Bronchial epithelial cell (primary cell): ENCODE measurements around the gene ITGB2. TPM values are rescaled to one million over a fixed set of nuclear protein-coding genes. Genes with fewer than 3 reads are reported as not detected.

Experiments used
- DNase-seq: peaks from one replicate; pipeline ENCODE4 v3.0.0-alpha.2; 2010; ENCODE audit warnings: low read depth
- FAIRE-seq: peaks from 2 replicates; lab custom pipeline; 2011; peaks lifted over from hg19 to GRCh38; lab: Jason Lieb, UNC
- H3K27me3 ChIP-seq: 2 replicates; pipeline ENCODE4 v1.5.1; 2011; ENCODE audit warnings: low read length; ENCODE audit not compliant: control insufficient read depth, insufficient read depth
- H3K36me3 ChIP-seq: 2 replicates; pipeline ENCODE4 v1.5.1; 2011; ENCODE audit warnings: low read length; ENCODE audit not compliant: control insufficient read depth, insufficient read depth
- H3K4me3 ChIP-seq: 2 replicates; pipeline ENCODE4 v1.5.1; 2011; ENCODE audit warnings: mild to moderate bottlenecking, low read depth, low read length, control low read depth
- total RNA-seq: library from RNA; depleted of rRNA; stranded (reverse); fragments of >200 nt; gene quantifications from 2 replicates; pipeline ENCODE4 v1.2.1, GENCODE V29; 2014
- TF ChIP-seq, protein P1 (sequence below): IDR thresholded peaks from 2 replicates; pipeline ENCODE4 v1.5.1; 2011; ENCODE audit warnings: mild to moderate bottlenecking, moderate library complexity, low read length, control low read depth, inconsistent platforms; ENCODE audit not compliant: insufficient read depth, severe bottlenecking

ITGB2 gene
- total RNA-seq, 1 donor from 2014 or later = 1.1 TPM

- H3K4me3 ChIP-seq = no peak overlapping the region
- no peak for DNase-seq
- H3K36me3 ChIP-seq = no peaks in the 10 kb centered on the region
- TF ChIP-seq, protein P1, sequence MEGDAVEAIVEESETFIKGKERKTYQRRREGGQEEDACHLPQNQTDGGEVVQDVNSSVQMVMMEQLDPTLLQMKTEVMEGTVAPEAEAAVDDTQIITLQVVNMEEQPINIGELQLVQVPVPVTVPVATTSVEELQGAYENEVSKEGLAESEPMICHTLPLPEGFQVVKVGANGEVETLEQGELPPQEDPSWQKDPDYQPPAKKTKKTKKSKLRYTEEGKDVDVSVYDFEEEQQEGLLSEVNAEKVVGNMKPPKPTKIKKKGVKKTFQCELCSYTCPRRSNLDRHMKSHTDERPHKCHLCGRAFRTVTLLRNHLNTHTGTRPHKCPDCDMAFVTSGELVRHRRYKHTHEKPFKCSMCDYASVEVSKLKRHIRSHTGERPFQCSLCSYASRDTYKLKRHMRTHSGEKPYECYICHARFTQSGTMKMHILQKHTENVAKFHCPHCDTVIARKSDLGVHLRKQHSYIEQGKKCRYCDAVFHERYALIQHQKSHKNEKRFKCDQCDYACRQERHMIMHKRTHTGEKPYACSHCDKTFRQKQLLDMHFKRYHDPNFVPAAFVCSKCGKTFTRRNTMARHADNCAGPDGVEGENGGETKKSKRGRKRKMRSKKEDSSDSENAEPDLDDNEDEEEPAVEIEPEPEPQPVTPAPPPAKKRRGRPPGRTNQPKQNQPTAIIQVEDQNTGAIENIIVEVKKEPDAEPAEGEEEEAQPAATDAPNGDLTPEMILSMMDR = no peak
- no peak for FAIRE-seq
- H3K27me3 ChIP-seq = no peaks in the 10 kb centered on the region
These were observed 20.0 kb downstream of the ITGB2 start for GRCh38 chr21:44900559-44901251.

DNA sequence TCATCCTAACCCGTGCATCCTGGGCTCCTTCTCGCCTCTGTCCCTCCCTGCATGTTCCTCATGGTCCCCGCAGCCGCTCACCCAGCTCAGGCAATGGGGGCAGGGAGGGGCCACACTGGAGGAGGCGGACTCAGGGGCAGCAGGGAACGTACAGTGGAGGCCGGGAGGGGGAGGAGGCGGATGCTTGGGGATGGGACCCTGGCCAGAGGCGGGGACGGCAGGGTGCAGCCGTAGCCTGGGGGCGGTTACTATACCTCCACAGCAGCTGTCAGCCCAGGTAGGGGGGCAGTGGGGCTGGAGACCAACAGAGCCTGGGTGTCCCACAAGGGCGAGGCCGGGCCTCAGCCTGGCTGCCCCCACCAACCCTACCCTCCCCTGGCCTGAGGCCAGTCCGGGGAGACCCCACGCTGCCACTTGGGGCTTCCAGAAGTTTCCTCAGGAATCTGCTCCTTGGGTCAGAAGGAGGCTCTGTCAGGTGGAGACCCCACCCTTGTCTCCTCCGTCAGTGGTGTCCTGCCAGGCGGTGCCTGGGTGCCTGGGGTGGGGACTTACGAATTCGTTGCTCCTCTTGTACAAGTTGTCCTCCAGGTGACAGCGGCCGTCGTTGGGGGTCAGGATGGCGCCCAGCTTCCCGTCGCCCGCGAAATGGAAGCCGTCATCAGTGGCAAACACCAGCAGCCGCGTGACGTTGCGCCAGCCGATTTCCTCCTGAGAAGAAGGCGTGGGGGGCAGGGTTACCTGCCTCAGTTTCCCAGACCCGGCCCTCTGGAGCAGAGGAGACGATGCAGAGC lies 20.7 kb downstream of the ITGB2 start:
- TF ChIP-seq, protein P1 = no peak
- Histone ChIP-seq H3K36me3 (no peaks in the 10 kb centered on the region), H3K27me3 (no peaks in the 10 kb centered on the region), H3K4me3 (no peak overlapping the region)
- FAIRE-seq (no peak), DNase-seq (no peak)

- Histone ChIP-seq H3K27me3 (no peaks in the 10 kb centered on the region), H3K36me3 (no peaks in the 10 kb centered on the region), H3K4me3 (no peak overlapping the region)
- FAIRE-seq (no peak), DNase-seq (no peak)
- TF ChIP-seq, protein P1 = no peak
These were observed 21.6 kb downstream of the ITGB2 start for GRCh38 chr21:44898851-44899767.

DNA sequence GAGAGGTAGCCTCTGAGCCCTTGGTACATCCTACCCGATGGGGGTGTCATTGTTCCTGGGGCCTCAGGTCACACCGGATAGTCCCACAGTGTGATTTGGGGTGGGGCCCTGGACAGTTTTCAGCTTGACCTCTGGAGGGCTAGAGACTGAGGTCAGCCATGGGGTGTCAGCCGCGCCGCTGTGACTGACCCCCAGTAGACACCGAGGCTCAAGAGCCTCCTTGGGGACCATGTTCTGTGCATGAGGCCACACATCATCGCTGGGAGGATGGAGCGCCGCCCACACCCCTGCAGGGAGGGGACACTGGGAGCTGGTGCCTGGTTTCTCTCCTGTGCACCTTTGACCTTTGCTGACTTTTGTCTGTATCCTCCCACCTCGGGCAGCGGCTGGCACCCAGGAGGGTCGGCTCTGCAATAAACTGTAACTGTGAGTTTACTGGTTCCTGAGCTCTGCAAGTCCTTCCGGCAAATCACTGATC lies 22.6 kb downstream of the ITGB2 start:
- no peaks in the 10 kb centered on the region for H3K27me3 ChIP-seq
- H3K4me3 ChIP-seq = no peak overlapping the region
- TF ChIP-seq, protein P1 = no peak
- no peaks in the 10 kb centered on the region for H3K36me3 ChIP-seq
- DNase-seq (no peak), FAIRE-seq (peak; percentile 13)

GRCh38 chr21:44897326-44898010 lies 23.2 kb downstream of the ITGB2 start:
- DNase-seq (no peak), FAIRE-seq (peak; percentile 55)
- TF ChIP-seq, protein P1 = no peak
- no peak overlapping the region for H3K4me3 ChIP-seq
- H3K27me3 ChIP-seq = no peaks in the 10 kb centered on the region
- H3K36me3 ChIP-seq = no peaks in the 10 kb centered on the region
